OCI-LY1 (cell line): Measurements from ENCODE around the gene CACNB2.

Source experiments
- EZH2 ChIP-seq: fragments of 200-600 bp; sonication (generic), shearing (Covaris generic); IDR thresholded peaks from 2 replicates; pipeline ENCODE4 v1.8.0; 2017; ENCODE audit warnings: borderline replicate concordance, mixed run types, mild to moderate bottlenecking, antibody characterized with exemption, low read length, moderate library complexity, mixed read lengths
- TF ChIP-seq, protein P1 (sequence below): fragments of 200-600 bp; sonication (generic), shearing (Covaris generic); IDR thresholded peaks from 2 replicates; pipeline ENCODE4 v1.5.1; 2017; ENCODE audit warnings: mild to moderate bottlenecking, antibody characterized with exemption, low read length, moderate library complexity, mixed read lengths

DNA sequence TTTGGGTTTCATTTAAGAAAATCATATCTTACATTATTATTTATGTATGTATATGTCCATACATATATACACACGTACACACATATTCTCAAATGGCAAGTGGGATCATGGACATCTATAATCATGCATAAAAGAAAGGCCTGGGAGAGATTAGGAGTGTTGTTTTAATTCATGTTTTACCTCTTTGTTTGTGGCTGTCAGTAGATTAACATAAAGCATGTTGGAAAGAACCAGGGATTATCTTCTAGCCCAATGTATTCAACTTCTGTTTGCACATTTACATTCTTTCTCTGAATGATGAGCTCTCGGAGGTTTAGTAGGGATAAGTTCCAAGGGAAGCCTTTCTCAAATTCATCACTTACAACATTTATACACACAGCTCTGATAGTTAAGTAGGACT is 319.8 kb downstream of the CACNB2 start:
- TF ChIP-seq, protein P1, sequence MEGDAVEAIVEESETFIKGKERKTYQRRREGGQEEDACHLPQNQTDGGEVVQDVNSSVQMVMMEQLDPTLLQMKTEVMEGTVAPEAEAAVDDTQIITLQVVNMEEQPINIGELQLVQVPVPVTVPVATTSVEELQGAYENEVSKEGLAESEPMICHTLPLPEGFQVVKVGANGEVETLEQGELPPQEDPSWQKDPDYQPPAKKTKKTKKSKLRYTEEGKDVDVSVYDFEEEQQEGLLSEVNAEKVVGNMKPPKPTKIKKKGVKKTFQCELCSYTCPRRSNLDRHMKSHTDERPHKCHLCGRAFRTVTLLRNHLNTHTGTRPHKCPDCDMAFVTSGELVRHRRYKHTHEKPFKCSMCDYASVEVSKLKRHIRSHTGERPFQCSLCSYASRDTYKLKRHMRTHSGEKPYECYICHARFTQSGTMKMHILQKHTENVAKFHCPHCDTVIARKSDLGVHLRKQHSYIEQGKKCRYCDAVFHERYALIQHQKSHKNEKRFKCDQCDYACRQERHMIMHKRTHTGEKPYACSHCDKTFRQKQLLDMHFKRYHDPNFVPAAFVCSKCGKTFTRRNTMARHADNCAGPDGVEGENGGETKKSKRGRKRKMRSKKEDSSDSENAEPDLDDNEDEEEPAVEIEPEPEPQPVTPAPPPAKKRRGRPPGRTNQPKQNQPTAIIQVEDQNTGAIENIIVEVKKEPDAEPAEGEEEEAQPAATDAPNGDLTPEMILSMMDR, result no peak
- no peak for TF ChIP-seq EZH2
